Measurements from ENCODE around the gene SPO11.
"Not testable (repeated sequence)": the region's sequence is repeated elsewhere in the genome, so short reads cannot be mapped to it uniquely, and the experiment has no call there.

Gene SPO11

DNA sequence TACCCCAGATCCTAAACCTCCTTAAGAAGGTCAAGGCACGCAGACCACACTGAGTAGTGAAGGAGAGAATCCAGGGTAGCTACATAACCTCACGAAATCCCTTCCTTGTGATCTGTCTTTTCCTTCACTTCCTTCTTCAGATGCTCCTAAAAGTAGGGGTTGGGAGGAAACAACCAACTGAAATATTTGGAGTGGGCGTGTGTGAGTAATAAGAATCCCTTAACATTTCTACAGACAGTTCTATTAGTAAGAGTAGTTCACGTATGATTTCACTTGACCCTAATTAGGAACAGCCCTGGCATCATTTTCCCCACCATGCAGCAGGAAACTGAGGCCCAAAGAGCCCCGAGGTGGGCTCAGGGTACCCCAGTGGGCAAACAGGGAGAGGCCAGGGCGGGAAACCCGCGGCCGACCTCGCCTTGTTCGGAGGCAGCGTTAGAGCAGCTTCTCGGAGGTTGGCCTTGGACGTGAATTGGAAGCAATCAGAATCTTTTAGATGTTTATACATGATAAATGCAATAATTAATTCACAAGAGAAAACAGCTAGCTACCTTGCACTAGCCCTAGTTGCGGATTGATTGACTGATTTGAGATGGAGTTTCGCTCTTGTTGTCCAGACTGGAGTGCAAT lies 20.6 kb downstream of the SPO11 start:
- Histone ChIP-seq H3K79me2 (ENCODE audit: insufficient read depth, low read depth) (peaks cover 39% of the 10 kb centered on the region), H4K20me1 (ENCODE audit: insufficient read depth) (no peaks in the 10 kb centered on the region), H2AFZ (ENCODE audit: low read depth) (peak overlapping the region; percentile 28; the same call in 1 of the 2 replicates), H3K36me3 (ENCODE audit: insufficient read depth) (peaks cover 10% of the 10 kb centered on the region; the same call in 1 of the 2 replicates), H3K27me3 (ENCODE audit: insufficient read depth, low read depth) (no peaks in the 10 kb centered on the region), H3K9ac (no peak overlapping the region), H3K4me3 (IDR thresholded peaks at IDR 0.05; ENCODE audit: insufficient read depth, low read depth, low read length) (no peak overlapping the region), H3K4me1 (ENCODE audit: low read depth, poor library complexity, severe bottlenecking) (peaks cover 14% of the 10 kb centered on the region), H3K27ac (no peak overlapping the region), H3K4me2 (no peak overlapping the region)
- TF ChIP-seq, protein P1, sequence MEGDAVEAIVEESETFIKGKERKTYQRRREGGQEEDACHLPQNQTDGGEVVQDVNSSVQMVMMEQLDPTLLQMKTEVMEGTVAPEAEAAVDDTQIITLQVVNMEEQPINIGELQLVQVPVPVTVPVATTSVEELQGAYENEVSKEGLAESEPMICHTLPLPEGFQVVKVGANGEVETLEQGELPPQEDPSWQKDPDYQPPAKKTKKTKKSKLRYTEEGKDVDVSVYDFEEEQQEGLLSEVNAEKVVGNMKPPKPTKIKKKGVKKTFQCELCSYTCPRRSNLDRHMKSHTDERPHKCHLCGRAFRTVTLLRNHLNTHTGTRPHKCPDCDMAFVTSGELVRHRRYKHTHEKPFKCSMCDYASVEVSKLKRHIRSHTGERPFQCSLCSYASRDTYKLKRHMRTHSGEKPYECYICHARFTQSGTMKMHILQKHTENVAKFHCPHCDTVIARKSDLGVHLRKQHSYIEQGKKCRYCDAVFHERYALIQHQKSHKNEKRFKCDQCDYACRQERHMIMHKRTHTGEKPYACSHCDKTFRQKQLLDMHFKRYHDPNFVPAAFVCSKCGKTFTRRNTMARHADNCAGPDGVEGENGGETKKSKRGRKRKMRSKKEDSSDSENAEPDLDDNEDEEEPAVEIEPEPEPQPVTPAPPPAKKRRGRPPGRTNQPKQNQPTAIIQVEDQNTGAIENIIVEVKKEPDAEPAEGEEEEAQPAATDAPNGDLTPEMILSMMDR (conservative IDR thresholded peaks at IDR 0.05; ENCODE audit: low read depth, low read length): no peak

DNA sequence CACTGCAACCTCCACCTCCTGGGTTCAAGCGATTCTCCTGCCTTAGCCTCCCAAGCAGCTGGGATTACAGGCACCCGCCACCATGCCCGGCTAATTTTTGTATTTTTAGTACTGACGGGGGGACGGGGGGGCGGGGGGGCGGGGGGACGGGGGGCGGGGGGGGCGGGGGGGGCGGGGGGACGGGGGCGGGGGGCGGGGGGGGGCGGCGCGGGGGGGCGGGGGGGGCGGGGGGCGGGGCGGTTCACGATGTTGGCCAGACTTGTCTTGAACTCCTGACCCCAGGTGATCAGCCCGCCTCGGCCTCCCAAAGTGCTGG lies 21.1 kb downstream of the SPO11 start:
- H2AFZ ChIP-seq (ENCODE audit: low read depth): peak overlapping the region; percentile 75; the same call in 1 of the 2 replicates
- not testable (repeated sequence) for H4K20me1 ChIP-seq (ENCODE audit: insufficient read depth); H3K4me3 ChIP-seq (IDR thresholded peaks at IDR 0.05; ENCODE audit: insufficient read depth, low read depth, low read length); H3K27me3 ChIP-seq (ENCODE audit: insufficient read depth, low read depth)
- peak overlapping the region; percentile 92; the same call in 1 of the 2 replicates for H3K4me2 ChIP-seq
- peaks cover 39% of the 10 kb centered on the region for H3K79me2 ChIP-seq (ENCODE audit: insufficient read depth, low read depth)
- peak overlapping the region; percentile 72 for H3K27ac ChIP-seq
- H3K4me1 ChIP-seq (ENCODE audit: low read depth, poor library complexity, severe bottlenecking): peaks cover 14% of the 10 kb centered on the region
- H3K9ac ChIP-seq: peak overlapping the region; percentile 90
- H3K36me3 ChIP-seq (ENCODE audit: insufficient read depth): peaks cover 15% of the 10 kb centered on the region; the same call in 1 of the 2 replicates

DNA sequence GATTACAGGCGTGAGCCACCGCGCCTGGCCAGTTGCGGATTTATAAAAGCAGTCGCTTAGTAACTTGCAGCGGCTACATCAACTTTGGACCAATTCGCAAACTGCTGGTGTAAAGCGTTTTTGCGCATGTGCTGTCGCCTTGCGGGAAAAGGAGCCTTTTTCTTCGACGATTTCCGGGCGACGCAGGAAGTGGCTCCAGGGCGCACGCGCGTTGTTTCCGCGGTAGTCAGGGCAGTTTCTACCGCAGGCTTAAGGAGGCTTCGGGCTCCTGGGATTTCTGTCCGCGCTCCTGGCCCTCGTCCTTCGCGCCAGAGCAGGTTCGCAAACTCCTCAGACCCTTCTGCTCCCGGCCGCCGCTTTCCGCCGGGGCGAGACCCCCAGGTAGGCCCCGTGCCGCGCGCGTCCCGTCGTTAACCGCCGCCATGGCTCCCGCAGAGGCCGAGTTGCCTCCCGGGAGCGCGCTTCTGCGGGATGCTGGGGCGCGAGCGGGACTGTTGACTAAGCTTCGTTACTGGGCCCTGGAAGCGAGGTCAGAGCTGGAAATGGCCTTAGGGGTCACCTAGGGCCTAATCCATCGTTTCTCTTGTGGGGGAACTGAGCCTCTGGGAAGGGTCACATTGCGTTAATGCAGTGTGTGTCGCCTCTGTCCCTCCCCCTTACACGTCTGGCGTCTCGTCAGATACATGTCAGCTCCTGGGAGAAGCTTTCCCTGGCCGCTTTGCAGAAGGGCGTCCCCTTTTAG lies 21.6 kb downstream of the SPO11 start, which contains the start of gene RAE1:
TSS of gene RAE1 (plus strand) at position 214 of the 742 bp plus-strand sequence. CDS start 2,784 bp downstream, outside the sequence.
- peak within 1 kb of the TSS; percentile 75 for H2AFZ ChIP-seq (ENCODE audit: low read depth)
- TF ChIP-seq, protein P1 (conservative IDR thresholded peaks at IDR 0.05; ENCODE audit: low read depth, low read length): no peak
- peak within 1 kb of the TSS; percentile 92 for H3K4me2 ChIP-seq
- peaks cover 16% of the 10 kb centered on the region; the same call in 1 of the 2 replicates for H3K36me3 ChIP-seq (ENCODE audit: insufficient read depth)
- H3K4me1 ChIP-seq (ENCODE audit: low read depth, poor library complexity, severe bottlenecking): peaks cover 14% of the 10 kb centered on the region
- peak within 1 kb of the TSS; percentile 72 for H3K27ac ChIP-seq
- H3K27me3 ChIP-seq (ENCODE audit: insufficient read depth, low read depth): no peaks in the 10 kb centered on the region
- H3K79me2 ChIP-seq (ENCODE audit: insufficient read depth, low read depth): peaks cover 39% of the 10 kb centered on the region
- no peaks in the 10 kb centered on the region for H4K20me1 ChIP-seq (ENCODE audit: insufficient read depth)
- H3K9ac ChIP-seq: peak within 1 kb of the TSS; percentile 90
- H3K4me3 ChIP-seq (IDR thresholded peaks at IDR 0.05; ENCODE audit: insufficient read depth, low read depth, low read length): no peak within 1 kb of the TSS

DNA sequence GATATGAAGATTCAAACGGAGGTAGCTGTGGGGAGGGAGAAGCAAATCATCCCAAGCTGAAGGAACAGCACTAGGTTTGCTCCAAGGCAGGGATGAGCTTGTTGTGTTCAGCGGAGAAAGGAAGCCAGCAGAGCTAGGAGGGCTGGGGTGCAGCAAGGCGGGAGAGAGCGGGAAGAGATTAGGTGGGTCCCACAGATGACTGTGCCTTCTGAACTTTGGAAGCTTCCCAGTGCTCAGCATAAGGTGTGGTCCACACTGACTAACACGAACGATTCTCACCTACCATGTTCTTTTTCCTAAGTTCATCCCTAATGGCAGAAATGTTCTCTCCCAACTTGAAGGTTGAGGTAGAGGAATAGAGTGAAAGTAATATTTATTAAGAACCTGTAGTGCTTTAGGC lies 22.7 kb downstream of the SPO11 start:
- Histone ChIP-seq H3K4me1 (ENCODE audit: low read depth, poor library complexity, severe bottlenecking) (peaks cover 11% of the 10 kb centered on the region), H3K4me2 (peak overlapping the region; percentile 92), H3K4me3 (IDR thresholded peaks at IDR 0.05; ENCODE audit: insufficient read depth, low read depth, low read length) (no peak overlapping the region), H2AFZ (ENCODE audit: low read depth) (no peak overlapping the region), H3K9ac (no peak overlapping the region; the same call in 1 of the 2 replicates), H3K27me3 (ENCODE audit: insufficient read depth, low read depth) (no peaks in the 10 kb centered on the region), H3K36me3 (ENCODE audit: insufficient read depth) (peaks cover 16% of the 10 kb centered on the region; the same call in 1 of the 2 replicates), H3K27ac (no peak overlapping the region), H3K79me2 (ENCODE audit: insufficient read depth, low read depth) (peaks cover 44% of the 10 kb centered on the region), H4K20me1 (ENCODE audit: insufficient read depth) (no peaks in the 10 kb centered on the region)
- TF ChIP-seq, protein P1 (conservative IDR thresholded peaks at IDR 0.05; ENCODE audit: low read depth, low read length): no peak

All from KMS-11 (cell line).